NK-92 treated with Interleukin-12 subunit alpha and Interleukin-12 subunit beta, amount 100 ng/mL, for 24 hours (cell line): Measurements from ENCODE around the gene NLN.
"Not testable (repeated sequence)": the region's sequence is repeated elsewhere in the genome, so short reads cannot be mapped to it uniquely, and the experiment has no call there.

Experiments used
- DNase-seq: peaks from one replicate; lab custom pipeline; 2025; lab: John Stamatoyannopoulos, UW

NLN gene

DNA sequence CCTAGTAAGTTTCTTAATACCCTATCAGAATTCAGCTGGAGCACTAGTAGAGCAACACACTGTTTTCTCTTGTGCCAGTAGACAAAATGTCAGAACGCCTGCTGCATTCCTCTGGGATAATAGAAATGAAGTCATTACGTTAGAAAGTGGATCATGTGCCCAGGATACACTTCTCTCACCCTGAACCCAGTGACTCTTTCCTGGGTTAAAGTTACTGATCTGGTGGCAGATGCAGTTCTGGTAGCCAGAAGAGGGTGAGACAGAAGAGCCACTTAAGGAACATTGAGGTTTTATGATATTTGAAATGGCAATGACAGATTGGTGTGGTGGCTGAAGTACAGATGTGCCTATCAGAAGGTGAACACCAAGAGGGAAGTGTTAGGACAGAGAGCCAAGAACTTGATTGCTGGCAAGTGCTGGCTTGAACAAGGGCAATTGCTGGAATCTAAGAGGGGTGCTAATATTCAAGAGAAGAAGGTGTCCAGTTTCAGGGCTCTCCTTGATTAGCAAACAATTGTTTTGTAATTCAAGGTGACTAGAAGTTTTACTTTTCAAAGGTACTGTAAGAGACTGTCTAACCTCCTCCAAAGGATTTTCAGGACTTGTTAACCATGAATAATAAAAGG lies 110.7 kb downstream of the NLN start:
- no peak for DNase-seq

- DNase-seq, result no peak
Measured at GRCh38 chr5:65833780-65834179, 111.8 kb downstream of the NLN start.

DNA sequence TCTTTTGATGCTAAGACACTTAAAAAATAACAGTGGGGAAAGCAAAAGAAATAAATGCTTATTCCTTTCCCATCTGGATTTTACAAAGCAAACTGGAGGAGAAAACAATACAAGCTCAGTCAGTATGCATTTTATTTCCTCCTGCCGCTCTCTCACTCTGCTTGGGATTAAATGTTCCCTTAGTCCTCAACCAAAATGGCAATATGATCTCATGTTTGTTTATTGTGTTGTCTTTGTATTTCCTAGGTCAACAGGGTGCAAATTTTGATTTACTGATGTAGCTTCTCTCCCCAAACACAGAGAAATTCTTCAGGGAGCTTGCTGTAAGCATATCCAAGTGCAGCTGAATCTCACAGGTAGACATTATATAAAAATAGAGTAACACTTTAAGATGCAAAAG lies 112.3 kb downstream of the NLN start:
- no peak for DNase-seq

DNA sequence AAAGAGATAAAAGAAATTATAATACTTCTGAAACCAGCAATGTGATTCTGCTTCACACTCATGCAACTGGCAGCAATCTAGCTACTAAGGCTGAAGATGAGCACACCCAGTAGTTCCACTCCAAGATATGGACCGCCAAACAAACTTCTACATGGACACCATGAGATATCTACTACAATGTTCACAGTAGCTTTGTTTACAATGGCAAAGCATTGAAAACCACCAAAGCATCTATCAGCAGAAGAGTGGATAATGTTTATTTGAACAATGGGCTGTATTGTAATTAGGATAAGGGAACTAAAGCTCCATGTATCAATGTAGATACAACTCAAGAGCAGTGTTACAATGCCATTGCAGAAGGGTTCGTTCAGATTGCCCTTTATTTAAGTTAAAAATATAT lies 113.2 kb downstream of the NLN start:
- no peak for DNase-seq

DNA sequence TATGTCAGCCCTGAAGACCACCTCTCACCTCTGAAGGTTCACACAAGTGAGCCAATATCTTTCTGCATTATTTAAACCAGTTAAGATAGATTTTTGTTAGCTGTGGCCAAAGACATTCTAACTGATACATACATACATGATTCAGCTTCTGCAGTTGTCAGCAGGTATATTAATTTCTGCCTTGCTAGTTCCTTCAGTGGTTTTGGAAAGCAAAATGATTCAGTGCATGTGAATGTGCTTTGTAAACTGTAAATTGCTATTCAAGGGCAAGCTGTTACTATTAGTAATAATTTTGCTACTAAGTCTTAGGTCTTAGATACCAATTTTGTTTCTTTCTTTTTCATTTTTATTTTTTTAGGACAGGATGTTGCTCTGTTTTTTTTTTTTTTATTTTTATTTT lies 115.1 kb downstream of the NLN start:
- DNase-seq, result no peak

GRCh38 chr5:65839170-65839569 lies 117.2 kb downstream of the NLN start:
- not testable (repeated sequence) for DNase-seq

GRCh38 chr5:65840071-65840470 lies 118.1 kb downstream of the NLN start:
- DNase-seq, result no peak

- not testable (repeated sequence) for DNase-seq
Measured at GRCh38 chr5:65844763-65845162, 122.8 kb downstream of the NLN start.

GRCh38 chr5:65846101-65846500 lies 124.1 kb downstream of the NLN start:
- no peak for DNase-seq

DNA sequence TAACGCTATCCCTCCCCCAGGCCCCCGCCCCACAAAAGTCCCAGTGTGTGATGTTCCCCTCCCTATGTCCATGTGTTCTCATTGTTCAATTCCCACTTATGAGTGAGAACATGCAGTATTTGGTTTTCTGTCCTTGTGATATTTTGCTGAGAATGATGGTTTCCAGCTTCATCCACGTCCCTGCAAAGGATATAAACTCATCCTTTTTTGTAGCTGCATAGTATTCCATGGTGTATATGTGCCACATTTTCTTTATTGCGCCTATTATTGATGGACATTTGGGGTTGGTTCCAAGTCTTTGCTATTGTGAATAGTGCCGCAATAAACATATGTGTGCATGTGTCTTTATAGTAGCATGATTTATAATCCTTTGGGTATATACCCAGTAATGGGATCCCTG lies 125.0 kb downstream of the NLN start:
- not testable (repeated sequence) for DNase-seq

- not testable (repeated sequence) for DNase-seq
Measured at GRCh38 chr5:65849918-65850317, 127.9 kb downstream of the NLN start.

GRCh38 chr5:65854925-65855324 lies 132.9 kb downstream of the NLN start:
- no peak for DNase-seq

DNA sequence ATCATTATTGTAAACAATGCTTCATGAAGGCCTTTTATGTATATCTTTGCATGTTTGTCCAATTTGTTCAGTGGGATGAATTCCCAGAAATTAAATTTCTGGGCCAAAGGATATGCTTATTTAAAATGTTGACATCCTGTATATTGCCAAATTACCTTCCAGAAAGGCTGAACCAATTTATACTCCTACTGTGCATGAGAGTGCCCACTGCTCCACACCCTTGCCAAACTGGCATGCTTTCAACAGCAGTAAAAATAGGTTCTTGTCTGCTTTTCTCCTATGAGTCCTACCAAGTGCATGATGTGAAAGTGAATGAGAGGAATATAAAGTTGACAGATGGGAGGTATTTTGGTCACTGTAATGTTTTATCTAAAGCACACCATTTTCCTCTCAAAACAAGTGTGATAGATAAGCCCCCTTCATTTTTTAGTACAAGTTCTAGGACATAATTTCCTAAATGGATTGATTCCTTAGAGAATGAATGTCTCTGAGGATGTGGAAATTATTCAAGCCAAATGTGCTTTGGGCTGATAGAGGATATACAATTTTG lies 133.8 kb downstream of the NLN start:
- no peak for DNase-seq

DNA sequence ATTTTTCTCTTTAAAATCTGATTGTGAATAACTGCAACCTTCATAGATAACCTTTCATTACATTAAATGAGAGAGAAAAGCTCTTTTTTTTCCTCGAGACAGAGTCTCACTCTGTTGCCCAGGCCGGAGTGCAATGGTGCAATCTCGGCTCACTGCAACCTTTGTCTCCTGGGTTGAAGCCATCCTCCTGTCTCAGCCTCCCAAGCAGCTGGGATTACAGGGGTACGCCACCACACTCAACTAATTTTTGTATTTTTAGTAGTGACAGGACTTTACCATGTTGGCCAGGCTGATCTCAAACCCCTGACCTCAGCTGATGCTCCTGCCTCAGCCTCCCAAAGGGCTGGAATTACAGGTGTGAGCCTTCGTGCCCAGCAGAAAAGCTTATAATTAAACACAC lies 134.5 kb downstream of the NLN start:
- no peak for DNase-seq

DNA sequence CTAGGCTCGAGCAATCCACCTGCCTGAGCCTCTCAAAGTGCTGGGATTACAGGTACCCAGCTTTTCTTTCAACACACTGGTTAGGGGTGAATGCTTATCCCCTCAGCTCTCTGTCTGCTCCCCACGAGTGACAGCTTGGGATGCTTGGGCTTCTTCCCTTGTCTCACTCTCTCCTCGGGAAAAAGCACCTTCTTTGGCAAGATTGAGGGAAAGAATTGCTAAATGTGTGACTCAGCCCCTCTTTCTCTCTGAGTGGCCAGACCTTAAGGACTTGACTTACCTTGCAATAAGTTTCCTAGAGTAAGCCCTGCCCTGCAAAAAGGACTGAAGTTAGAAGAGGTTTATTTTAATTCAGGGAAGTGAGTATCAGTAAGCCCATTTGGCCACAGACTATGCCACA lies 136.3 kb downstream of the NLN start:
- DNase-seq, result no peak

GRCh38 chr5:65861830-65862241 lies 139.8 kb downstream of the NLN start:
- DNase-seq, result no peak

DNA sequence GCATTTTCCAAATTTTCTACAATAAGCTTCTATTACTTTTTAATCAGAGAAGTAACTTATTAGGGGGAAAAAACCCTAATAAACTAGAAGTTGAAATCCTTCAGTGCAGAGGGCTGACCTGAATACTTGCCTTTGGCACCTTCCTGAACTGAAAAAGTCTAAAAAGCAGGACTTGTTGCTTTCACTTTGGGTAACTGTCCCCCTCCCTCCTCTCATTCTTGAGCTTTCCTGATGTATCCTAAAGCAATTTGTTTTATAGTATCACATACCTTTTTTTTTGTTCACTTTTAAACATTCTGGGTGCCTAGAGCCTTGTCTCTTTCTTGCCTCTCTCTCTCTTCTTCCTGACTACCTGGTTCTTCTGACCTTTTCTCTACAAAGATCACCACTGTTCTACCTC lies 140.4 kb downstream of the NLN start:
- DNase-seq, result no peak

- DNase-seq, result no peak
Measured at GRCh38 chr5:65863747-65864146, 141.7 kb downstream of the NLN start.

DNA sequence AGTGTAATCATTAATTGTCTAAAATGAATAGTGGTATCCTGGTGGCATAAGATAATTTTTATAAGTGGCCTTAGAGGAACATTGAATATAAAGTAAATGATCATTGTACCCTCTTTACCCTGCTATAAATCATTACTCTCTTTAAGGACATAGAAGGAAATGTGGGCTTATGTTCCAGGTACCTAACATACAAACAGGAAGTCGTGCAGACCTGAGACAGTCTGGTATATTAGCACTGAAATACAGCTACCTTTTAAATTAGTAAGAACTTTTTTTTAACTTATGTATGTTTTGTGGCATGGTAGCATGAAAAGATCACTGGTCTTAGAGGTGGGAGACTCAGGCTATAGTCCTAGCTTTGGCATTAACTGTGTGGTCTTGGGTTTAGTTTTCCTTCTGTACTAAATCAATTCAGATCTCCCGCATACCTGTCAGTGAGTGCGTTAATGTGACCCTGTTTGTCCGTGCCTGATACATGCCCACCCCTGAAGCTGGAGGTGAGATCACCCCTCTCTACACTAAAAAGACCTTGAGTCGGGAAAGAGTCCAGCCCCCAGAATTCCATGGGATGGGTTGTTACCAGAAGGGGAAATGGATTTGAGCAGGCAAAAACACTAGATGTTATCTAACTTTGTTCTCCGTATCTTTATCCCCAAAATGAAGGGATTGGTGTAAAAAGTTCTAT lies 145.0 kb downstream of the NLN start:
- no peak for DNase-seq

DNA sequence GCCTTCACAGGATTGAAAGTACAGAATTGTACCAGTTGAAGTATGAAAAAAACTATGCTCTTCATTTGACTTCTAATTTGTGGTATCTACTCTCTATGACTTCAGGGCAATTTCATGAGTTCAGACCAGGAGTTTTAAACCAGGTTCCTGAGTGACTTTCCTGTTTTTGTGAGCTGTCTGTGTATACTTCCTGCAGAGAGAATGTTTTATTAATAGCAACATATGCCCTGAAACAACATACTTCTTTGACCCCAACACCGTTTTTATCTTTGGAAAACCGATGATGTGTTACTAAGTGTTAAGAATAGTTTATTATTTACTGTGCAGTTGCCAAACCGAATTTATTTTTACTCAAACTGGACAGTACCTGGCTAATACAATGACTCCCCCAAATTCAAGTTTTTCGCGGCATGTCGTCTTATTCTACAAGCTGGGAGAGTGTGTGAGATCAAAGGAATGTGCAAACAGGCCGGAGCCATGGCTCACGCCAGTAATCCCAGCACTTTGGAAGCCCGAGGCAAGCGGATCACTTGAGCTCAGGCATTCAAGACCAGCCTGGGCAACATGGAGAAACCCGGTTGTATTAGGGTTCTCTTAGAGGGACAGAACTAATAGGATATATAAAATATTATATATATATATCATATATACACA lies 145.7 kb downstream of the NLN start:
- DNase-seq, result no peak

DNA sequence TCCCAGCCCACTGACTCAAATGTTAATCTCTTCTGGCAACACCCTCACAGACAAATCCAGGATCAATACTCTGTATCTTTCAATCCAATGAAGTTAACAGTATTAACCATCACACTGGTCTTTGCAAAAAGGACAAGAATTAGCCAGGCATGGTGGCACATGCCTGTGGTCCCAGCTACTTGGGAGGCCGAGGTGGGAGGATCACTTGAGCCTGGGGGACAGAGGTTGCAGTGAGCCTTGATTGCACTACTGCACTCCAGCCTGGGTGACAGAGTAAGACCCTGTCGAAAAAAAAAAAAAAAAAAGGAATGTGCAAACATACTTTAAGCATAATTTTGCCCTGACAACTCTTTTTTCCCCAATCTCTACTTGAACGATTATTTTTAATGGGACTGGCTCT lies 146.5 kb downstream of the NLN start:
- DNase-seq, result no peak

DNA sequence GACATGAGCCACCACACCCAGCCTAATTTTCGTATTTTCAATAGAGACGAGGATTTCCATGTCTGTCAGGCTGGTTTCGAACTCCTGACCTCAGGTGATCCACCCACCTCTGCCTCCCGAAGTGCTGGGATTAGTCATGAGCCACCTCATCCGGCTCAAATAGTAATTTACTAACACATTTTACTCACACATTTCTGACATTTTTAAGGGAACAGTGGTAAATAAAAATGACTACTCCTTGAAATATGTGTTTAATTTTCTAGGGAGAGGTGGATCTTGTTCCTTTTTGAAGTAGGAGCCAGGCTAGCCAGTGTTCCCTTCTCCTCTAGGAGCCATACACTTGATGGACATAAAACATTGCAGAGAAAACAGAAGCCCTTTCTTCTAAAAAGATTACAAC lies 149.2 kb downstream of the NLN start:
- DNase-seq, result no peak

- DNase-seq, result not testable (repeated sequence)
Measured at GRCh38 chr5:65871776-65872175, 149.8 kb downstream of the NLN start.
